NCI-H748 (cell line): ENCODE data around the gene CRADD.

Experiments
- DNase-seq: peaks from one replicate; lab custom pipeline; 2025; ENCODE audit not compliant: unreplicated experiment; lab: John Stamatoyannopoulos, UW

The CRADD gene

DNA sequence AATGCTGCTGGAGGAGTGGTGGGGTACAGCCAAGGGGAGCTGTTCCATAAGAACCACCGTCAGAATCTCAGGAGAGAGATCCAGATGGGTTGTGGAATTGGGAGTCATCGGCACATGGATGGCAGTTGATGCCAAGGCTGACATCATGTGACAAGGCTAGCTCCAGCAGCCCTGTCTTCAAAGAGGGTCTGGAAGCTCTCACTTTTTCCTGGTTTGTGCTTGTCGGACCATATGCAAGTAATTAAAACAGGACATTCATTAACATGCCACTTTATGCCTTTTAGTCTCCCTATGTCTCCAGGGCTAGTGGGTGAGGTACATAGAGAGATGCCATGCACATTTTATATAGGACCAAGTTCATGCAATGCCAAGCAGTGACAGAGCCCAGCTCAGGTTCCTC lies 211.8 kb downstream of the CRADD start:
- DNase-seq: no peak

DNA sequence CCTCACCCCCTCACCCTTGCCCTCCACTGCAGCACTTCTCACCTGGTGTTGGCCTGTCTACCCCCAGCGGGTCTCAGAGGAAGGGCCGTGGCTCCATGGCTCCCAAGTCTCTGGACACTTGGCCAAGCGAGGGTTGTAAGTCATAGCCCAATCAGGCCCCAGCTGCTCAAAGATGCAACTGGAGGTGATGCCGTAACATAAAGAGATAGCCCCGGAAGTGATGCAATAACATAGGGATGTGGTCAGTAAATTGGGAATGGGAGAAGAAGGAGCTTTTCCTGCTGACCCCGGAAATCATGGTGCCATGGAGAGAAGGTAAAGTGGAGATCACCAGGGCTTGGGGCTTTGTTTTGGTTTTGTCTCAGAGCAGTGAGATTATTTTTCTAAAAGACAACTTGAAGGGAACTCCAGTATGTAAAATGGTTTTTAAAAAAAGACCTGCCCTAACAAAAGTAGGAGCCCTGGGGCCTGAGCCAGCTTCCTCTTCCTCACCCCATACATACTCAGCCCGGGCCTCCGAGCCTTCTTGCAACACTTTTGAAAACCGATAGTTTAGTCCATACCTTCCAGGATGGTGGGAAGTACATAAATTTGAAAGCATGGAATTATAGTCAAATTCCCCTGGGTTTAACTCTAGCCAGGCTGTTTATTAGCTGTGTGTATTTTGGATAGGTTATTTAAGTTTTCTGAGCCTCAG lies 212.5 kb downstream of the CRADD start:
- DNase-seq: no peak

DNA sequence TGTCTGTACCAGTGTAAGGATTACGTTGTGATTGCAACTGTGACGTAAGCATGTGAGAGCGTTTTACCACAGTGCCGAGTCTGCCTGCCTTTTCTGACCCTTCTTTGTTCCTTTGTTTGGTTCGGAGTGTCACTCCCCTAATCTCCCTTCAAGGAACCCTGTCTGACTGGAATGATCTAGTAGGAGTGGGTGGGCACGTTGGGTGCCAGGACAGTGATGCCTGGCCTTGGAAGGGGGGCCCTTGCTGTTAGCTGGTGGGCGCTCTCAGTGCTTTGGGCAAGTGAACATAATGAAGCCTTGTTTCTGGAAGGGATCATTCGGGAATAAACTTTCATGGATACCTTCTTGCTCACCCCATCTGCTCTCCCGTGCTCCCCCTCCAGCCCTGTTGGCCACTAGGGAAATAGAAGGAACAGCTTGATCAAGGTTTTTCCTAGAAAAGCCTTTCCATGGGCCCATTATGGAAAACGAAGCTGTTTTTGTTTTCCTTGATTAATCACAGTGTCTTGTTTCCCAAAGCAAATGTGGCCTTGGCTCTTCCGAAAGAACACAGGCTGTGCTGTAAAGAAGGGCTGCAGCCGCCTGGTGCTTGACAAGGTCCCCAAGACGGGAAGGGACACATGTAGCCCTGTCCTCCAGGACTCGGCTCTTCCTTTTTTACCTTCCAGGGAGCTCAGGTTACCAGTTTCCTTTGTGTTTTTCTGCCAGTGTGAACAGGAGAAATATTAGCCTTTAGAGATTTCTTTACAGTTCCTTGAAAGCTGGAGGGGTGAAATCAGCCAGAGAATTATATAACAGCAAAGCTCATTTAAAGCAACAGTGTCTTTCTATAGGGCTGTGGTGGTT lies 215.5 kb downstream of the CRADD start:
- no peak for DNase-seq

DNA sequence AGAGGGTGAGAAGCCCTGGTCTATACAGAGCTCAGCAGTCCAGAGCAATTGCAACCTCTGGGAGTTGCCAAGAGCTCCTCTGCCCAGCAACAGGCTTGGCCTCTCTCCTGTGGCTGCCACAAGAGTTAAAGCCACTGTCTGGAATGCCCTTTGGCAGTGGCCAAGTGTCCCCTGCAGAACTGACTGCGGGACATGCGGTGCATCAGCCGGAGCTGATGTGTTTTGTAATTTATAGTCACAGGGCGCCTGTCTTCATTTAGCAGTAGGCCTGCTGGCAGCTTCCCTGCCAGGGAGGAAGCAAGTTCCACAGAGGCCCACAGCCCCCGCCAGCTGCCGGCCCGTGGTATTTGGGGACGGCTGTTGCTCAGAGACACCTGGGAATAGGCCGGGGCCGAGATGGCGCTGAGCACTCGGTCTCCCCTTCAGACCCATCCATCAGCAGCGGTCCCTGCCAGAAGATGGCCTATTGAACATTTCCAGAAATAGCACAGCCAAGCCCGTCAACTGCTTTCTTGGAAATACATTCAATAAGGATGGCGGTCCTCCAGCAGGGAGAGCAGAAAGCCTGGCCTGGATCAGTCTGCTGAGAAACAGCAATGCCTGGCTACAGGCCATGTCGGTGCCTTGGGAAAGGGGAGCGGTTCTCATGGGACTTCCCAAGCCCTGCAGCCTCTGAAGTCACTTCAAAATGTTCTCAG lies 217.4 kb downstream of the CRADD start:
- DNase-seq: no peak

DNA sequence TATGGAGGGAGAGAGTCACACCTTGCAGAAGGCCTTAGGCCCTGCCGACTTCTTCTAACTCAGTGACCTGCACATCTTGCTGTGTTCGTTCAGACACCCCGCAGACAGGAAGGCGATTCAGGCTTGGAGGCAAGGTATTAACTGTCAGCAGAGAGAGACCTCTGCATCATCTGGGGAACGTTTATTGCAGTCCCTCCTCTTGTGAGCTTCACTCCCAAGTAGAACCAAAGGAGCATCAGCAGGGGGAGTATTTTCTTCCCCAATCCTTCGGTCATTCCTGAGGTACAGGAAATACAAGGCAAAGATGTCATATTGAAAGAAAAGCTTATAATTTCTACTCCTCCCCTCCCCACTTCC lies 217.9 kb downstream of the CRADD start:
- DNase-seq: no peak

DNA sequence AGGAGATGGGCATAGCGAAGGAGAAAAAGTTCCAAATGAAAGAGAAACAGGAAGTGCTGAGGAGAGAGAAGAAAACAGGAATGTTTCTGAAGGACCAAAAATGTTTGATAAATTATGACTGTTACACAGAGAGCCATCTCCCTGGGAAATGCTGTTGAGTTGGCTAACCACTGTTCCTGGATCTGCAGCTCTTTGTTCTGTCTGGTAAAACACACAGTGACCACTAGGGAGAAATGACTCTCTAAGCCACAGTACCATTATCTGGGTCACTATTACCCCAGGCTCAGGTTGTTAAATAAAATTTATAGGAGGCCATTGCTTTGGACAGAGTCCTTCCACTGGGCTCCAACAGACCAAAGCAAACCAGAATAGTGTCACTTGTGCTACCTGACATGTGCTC lies 219.3 kb downstream of the CRADD start:
- no peak for DNase-seq

DNA sequence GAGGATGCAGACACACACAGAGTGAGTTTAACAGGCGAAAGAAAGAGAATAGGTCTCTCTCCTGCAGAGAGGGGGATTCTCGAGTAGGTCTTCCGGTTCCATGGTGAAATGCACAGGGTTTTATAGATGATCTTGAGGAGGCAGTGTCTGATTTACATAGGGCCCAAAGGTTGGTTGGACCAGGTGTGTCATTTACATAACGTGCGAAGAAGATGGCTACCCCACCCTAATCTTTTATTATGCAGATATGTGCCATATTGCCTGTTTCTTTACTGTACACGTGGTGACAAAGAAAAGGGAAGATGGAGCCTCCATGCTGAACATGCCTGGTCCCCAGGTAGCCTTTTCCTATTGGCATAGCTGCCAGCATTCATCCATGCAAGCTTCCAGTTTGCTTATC lies 219.8 kb downstream of the CRADD start:
- no peak for DNase-seq

DNA sequence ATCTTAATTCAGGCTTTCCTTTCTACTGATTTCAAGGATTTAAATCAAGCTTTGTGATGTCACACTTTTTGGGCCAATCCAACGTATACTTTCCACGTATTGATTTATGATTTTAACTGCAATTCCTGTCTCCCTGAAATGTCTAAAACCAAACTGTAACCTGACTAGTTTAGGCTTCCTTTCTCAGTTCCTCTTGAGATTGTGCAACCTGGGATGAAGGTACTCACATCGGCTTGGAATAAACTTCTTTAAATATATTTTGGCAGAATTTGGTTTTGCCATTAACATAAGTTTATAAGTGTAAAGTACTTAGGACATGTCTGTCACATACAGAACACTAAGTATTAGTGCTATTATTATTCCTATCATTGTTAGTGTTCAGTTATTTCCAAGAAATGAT lies 224.6 kb downstream of the CRADD start:
- DNase-seq: no peak

DNA sequence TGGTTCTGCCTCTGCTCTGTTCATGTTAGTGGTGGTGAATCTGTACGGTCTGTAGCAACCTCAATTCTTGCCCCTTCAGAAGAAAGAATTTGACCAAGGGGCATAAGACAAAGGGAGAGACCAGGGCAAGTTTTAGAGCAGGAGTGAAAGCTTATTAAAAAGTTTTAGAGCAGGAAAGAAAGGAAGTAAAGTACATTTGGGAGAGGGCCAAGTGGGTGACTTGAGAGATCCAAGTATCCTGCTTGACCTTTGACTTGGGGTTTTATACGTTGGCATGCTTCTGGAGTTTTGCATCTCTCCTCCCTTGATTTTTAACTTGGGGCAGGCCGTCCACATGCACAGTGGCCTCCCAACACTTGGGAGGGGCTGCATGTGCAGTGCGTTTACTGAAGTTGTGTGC lies 225.0 kb downstream of the CRADD start:
- DNase-seq: no peak

DNA sequence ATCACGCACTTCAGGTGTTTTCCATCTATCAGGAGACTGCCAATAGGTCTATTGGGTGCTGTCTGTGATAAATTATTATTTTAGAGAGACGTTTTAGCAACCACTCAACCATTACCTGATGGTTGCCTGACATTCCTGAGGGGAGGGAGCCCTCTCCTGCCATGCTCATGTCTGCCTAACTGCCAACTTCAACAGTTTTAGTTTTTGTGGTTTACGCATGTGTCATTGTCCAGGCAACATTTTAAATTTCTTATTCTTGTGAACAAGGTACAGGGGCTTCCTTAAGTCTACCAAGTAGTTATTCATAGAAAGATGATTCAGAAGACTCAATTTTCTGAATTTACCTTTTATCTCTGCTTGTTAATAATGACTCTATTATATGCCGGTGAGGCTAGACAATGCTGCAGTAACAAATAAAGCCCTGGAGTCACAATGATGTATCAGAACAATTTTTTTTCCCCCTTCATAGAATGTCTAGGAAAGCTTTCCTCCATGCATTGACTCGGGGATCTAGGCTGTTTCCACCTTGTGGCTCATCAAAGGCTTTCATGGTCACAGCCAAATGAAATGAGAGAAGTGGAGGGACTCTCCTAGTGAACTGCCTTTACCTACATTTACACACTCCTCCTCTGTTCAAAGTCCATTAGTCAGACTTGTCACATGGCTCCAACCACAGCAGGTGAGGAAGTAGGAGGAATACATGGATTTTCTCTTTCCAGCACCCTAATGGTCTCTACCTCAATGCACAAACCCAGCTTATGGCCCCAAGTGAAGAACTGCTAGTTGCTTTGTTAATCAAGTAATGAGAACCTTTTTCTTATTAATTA lies 225.8 kb downstream of the CRADD start:
- DNase-seq: no peak

DNA sequence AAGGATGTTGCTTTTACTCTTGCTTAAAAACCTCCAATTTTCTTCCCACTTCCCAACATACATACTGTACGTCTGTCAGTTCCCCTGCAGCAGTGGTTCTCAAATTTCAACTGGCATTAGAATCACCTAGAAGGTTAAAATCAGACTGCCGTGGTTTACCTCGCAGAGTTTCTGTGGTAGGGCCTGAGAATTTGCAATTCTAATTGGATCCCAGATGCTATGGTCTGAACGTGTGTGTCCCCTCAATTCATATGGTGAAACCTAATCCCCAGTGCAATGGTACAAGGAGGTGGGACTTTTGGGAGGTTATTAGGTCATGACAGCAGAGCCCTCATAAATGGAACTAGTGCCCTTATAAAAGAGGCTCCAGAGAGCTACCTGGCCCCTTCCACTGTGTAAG lies 226.9 kb downstream of the CRADD start:
- DNase-seq: no peak

DNA sequence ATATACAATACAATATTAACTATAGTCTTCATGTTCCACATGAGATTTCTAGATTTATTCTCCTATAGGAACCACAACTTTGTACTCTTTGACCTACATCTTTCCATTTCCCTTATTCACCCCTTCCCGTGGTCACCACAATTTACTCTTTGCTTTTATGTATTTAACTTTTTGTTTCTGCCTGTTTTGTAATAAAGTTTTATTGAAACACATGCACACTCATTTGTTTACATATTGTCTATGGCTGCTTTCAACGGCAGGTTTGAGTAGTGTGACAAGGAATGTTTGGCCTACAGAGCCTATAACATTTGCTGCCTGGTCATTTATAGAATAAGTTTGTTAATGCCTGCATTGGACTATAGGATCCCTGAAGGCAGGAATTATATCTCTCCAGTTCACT lies 231.1 kb downstream of the CRADD start:
- no peak for DNase-seq

DNA sequence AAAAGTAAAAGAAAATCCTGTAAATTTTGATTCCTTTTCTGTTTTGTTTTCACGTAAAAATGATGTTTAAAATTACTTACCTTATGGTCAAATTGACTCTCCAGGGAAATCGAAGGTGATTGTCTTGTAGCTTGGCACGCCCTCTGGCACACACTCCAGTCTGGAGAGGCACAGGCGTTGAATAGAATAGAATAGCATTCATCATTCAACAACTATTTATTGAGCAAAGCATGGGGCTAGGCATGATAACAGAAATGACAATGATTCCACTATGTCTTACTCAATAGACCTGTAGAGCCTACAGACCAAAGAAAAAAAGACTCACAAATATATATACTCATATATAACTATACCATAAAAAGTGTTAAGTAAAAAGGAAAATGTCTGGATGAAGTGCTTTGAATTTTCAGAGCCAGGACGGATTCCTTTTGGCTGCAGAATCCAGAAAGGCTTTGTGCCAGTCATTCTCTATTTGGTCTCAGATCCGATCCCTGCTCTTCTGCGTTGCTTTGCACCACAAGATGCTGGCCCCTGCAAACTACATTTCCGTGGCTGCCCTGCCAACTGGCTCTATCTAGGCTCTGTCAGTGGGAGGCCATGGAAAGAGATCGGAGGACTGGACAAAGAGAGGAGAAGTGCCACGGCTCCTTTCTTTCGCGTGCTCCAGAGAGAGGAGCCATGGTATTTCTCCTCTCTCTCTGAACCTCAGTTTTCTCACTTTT lies 231.8 kb downstream of the CRADD start:
- DNase-seq: peak; percentile 65

DNA sequence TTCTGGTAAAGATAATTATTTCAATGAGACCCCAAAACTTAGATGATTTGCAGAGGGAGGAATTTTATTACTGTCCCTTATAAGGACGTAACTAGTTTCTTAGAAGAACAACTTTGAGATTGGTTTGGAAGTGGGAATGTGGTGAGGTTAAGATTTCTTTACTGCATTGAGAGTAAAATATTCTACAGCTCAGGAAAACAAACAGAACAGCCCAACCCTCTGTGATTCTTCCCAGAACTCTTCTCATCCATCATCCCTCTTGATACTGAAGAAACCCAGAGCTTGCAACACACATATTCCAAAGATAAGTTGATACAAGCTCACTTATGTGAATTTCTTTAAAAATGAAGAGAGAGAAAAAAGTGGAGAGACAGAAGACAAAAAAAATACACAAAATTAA lies 234.2 kb downstream of the CRADD start:
- no peak for DNase-seq

DNA sequence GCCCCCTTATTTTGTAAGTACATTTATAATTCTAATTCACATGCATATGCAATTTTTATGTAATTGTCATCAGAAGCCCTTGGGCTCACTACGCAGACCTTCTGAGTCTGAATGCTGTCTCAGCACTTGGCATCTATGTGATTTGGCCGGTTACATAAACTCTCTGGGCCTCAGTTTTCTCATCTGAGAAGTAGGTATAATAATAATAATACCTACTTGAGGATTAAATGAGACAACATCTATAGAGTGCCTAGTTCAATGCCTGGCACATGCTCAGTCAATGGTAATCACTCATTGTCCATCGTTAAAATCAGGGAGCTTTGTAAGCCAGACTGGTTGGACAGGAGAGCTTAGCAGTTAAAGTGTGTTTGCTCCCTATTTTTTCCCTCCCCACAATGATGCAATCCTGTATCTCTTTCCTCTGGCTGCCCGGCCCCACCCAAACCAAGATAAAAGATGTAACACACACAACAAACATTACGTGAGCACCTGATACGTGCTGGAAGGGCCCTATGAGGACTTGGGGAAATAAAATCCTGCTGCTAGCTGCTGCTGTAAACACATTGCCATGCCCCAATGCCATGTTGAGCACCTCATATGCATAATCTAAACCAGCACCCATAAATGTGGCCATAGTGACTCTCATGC lies 235.0 kb downstream of the CRADD start:
- peak; percentile 59 for DNase-seq

DNA sequence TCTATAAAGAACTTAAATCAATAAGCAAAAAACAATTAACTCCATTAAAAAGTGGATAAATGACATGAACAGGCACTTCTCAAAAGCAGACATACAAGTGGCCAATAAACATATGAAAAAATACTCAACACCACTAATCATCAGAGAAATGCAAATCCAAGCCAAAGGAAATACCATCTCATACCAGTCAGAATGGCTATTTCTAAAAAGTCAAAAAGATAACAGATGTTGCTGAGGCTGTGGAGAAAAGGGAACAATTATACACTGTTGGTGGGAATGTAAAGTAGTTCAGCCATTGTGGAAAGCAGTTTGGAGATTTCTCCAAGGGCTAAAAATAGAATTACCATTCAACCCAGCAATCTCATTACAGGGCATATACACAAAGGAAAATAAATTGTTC lies 236.7 kb downstream of the CRADD start:
- no peak for DNase-seq

DNA sequence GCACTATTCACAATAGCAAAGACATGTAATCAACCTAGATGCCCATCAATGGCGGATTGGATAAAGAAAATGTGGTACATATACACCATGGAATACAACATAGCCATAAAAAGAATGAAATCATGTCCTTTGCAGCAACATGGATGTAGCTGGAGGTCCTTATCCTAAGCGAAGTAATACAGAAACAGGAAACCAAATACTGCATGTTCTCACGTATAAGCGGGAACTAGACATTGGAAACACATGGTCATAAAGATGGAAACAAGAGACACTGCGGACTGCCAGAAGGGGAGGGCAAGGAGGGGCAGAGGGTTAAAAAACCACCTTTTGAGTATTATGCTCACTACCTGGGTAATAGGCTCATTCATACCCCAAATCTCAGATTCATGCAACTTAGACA lies 237.1 kb downstream of the CRADD start:
- no peak for DNase-seq

DNA sequence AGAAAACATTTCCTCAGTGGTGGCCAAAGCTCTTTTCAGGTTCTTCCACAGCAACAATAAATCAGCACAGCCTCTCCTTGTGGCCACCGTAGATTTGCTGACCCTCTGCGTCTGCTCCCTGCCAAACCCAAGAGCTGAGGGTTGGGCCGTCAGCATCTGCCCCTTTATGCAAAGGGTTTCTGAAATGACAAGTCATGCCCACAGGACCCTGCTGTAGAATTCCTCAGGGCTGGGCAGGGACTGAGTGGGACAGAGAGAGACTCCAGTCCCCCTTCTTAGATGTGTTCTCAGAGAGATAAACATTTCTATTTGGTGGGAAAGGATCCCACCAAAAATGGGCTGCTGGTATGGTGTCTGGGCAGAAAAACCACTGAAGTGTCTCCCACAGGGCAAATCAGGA lies 238.2 kb downstream of the CRADD start:
- no peak for DNase-seq

DNA sequence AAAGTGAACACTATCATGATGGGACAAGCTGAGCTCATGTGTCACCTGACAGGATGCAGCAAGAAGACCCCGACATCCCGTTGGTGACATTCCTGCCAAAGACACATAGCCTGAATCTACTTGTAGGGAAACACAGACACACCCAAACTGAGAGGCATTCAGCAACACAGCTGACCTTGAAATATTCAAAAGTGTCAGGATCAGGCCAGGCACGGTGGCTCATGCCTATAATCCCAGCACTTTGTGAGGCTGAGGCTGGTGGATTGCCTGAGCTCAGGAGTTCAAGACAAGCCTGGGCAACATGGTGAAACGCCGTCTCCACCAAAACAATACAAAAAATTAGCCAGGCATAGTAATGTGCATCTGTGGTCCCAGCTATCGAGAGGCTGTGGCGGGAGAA lies 239.2 kb downstream of the CRADD start:
- no peak for DNase-seq

DNA sequence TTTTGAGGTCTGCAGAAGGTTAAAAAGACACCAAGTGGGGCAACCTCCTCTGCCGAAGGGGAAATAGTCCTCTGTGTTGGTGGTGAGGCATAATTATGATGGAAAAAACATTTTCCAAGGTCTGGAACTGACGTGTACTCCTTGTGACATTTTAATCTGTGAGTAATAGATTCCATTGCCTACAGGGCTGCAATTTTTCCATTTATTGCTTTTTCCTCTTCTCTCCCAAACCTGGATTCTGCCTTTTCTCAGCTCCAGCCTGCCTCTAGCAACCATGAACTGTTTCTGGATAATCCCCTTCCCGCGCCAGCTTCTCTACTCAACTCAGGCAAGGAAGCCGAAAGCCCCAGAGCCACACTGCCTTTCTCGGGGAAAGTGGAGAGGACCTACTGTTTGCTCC lies 241.1 kb downstream of the CRADD start:
- no peak for DNase-seq
